ENCODE results near the gene TLE3. TPM values are rescaled to one million over a fixed set of nuclear protein-coding genes. Genes with fewer than 3 reads are reported as not detected.

Gene TLE3
- total RNA-seq, 2 donors from 2014 or later, result 157 to 246 TPM

DNA sequence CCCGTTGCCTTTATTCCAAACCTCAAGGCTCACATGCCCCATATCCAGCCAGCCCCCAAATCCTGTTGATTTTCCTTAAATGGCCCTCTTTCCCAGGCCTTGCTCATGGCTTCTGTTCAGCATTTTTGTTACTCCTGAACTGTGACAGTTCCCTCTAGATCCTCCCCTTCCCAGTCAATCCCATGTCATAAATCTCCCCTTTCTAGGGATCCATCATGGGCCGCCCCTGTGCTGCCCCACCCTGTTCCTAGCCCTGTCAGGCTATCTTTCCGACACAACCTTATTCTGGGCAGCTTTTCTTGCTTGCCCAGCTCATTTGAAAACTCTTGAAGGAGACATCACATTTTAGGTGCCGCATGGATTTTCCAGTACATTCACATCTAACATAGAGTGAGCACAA lies 84.8 kb downstream of the TLE3 start:
- H3K4me1 ChIP-seq (replicated peaks), result peaks cover 4% of the 10 kb centered on the region
- H3K27me3 ChIP-seq (replicated peaks; ENCODE audit: insufficient read depth), result no peaks in the 10 kb centered on the region
- H3K9me3 ChIP-seq, result no peaks in the 10 kb centered on the region
- TF ChIP-seq, protein P1, sequence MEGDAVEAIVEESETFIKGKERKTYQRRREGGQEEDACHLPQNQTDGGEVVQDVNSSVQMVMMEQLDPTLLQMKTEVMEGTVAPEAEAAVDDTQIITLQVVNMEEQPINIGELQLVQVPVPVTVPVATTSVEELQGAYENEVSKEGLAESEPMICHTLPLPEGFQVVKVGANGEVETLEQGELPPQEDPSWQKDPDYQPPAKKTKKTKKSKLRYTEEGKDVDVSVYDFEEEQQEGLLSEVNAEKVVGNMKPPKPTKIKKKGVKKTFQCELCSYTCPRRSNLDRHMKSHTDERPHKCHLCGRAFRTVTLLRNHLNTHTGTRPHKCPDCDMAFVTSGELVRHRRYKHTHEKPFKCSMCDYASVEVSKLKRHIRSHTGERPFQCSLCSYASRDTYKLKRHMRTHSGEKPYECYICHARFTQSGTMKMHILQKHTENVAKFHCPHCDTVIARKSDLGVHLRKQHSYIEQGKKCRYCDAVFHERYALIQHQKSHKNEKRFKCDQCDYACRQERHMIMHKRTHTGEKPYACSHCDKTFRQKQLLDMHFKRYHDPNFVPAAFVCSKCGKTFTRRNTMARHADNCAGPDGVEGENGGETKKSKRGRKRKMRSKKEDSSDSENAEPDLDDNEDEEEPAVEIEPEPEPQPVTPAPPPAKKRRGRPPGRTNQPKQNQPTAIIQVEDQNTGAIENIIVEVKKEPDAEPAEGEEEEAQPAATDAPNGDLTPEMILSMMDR (IDR thresholded peaks at IDR 0.05), result no peak
- TF ChIP-seq POLR2A (IDR thresholded peaks at IDR 0.05), result no peak
- no peak for TF ChIP-seq POLR2AphosphoS5 (IDR thresholded peaks at IDR 0.05)
- H3K4me3 ChIP-seq, result no peak overlapping the region
- H3K27ac ChIP-seq, result no peak overlapping the region
- intact Hi-C loops (cut with DNase I), result no loop called here
- DNase-seq (ENCODE audit: low spot score), result no peak
- 91% methylated on average over 4 of the region's 4 CpGs for WGBS
- H3K36me3 ChIP-seq, result no peaks in the 10 kb centered on the region

DNA sequence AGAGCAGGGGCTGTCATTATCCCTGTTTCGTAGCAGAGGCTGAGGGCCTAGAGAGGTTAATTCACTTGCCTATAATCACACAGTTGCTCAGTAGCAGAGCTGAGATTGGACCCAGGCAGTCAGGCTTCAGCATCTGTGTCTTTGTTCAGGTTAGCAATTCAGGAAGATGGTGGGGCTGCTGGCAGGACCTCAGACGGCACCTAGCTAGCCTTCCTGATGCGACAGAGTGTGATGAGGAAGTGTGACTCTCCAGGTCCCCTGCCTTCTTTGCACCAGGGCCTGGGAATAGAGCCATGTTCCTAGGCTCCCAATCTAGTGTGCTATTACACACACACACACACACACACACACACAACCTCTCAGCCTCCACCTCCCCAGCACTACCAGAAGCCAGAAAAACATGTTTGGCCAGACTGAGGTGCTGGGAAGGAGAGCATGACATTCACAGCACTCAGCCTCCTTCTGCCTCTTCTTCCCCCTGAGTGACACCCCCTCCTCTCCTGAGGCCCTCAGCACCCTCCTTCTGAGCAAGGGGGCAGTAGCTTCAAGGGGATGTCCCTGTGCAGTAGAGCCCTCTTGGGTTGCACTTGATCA lies 88.9 kb downstream of the TLE3 start:
- intact Hi-C loops (cut with DNase I), result no loop called here
- H3K9me3 ChIP-seq, result no peaks in the 10 kb centered on the region
- no peaks in the 10 kb centered on the region for H3K27me3 ChIP-seq (replicated peaks; ENCODE audit: insufficient read depth)
- 77% methylated on average over 3 of the region's 3 CpGs for WGBS
- H3K4me3 ChIP-seq, result no peak overlapping the region
- TF ChIP-seq, protein P1 (IDR thresholded peaks at IDR 0.05), result no peak
- TF ChIP-seq POLR2A (IDR thresholded peaks at IDR 0.05), result no peak
- TF ChIP-seq POLR2AphosphoS5 (IDR thresholded peaks at IDR 0.05), result peak; percentile 51
- DNase-seq (ENCODE audit: low spot score), result peak; percentile 39
- H3K27ac ChIP-seq, result no peak overlapping the region
- H3K4me1 ChIP-seq (replicated peaks), result peaks cover 4% of the 10 kb centered on the region
- H3K36me3 ChIP-seq, result no peaks in the 10 kb centered on the region

DNA sequence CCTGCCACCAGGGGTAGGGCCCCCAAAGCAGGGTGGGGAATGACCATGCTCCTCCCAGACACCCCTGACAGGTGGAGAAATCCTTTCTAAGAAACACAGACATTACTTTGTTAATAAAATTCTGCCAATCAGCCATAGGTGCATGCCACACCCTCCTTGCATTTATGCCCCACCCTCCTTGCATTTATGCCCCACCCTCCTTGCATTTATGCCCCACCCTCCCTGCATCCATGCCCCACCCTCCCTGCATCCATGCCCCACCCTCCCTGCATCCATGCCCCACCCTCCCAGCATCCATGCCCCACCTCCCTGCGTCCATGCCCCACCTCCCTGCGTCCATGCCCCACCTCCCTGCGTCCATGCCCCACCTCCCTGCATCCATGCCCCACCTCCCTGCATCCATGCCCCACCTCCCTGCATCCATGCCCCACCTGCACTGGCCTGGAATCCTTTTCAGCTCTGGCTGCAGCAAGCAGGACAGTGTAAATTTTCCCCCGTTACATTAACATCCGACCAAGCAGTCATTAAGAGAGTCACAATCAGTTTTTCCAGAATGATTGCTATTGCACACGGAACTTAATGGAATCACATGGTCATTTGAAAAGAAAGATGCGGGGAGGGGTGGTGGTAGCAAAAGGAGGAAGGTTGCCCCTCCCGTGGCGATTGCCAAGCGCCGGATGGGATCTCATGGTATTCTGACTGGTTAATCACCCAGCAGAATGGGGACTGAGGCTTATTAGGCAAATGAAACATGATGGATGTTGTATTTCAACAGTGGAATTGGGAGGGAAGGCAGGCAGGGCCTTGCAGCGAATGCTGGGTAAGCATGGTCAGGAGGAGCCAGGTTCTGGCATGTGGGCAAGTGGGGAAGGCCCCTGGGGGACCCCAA lies 91.2 kb downstream of the TLE3 start:
- H3K4me3 ChIP-seq, result no peak overlapping the region
- no peaks in the 10 kb centered on the region for H3K36me3 ChIP-seq
- no peaks in the 10 kb centered on the region for H3K27me3 ChIP-seq (replicated peaks; ENCODE audit: insufficient read depth)
- no peaks in the 10 kb centered on the region for H3K9me3 ChIP-seq
- H3K27ac ChIP-seq, result no peak overlapping the region
- TF ChIP-seq POLR2A (IDR thresholded peaks at IDR 0.05) (no peak), POLR2AphosphoS5 (IDR thresholded peaks at IDR 0.05) (no peak)
- TF ChIP-seq, protein P1 (IDR thresholded peaks at IDR 0.05), result no peak
- DNase-seq (ENCODE audit: low spot score), result no peak
- intact Hi-C loops (cut with DNase I), result no loop called here
- 84% methylated on average over 12 of the region's 12 CpGs for WGBS
- H3K4me1 ChIP-seq (replicated peaks), result peaks cover 4% of the 10 kb centered on the region

DNA sequence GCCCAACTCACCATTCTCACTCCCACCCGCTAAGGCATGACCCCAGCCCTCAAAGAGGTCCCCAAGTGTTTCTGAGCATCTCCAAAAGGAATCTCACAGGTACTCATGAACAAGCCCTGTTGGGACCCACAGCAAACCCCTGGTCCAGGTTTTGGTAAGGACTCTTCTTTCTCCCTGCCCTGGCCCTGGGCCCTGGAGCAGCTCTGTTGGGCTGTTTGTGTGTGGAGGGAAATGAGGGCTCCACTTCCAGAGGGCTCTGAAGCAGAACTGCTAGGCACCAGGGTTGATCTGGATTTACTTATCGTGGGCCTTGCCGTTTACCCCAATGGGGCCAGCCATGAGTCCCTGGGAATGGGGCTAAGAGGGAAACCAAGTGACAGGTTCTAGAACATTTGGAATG lies 92.9 kb downstream of the TLE3 start:
- Histone ChIP-seq H3K36me3 (no peaks in the 10 kb centered on the region), H3K9me3 (no peaks in the 10 kb centered on the region), H3K27ac (no peak overlapping the region), H3K4me3 (no peak overlapping the region), H3K4me1 (replicated peaks) (peaks cover 4% of the 10 kb centered on the region), H3K27me3 (replicated peaks; ENCODE audit: insufficient read depth) (no peaks in the 10 kb centered on the region)
- TF ChIP-seq, protein P1 (IDR thresholded peaks at IDR 0.05), result no peak
- TF ChIP-seq POLR2A (IDR thresholded peaks at IDR 0.05) (no peak), POLR2AphosphoS5 (IDR thresholded peaks at IDR 0.05) (no peak)
- intact Hi-C loops (cut with DNase I), result no loop called here
- 95% methylated on average over 3 of the region's 3 CpGs for WGBS
- DNase-seq (ENCODE audit: low spot score), result no peak

Measured in prostate gland (tissue), 2 donors.